ENCODE results near the gene AP3S1. TPM values are rescaled to one million over a fixed set of nuclear protein-coding genes. Genes with fewer than 3 reads are reported as not detected.
"Not testable (repeated sequence)": the region's sequence is repeated elsewhere in the genome, so short reads cannot be mapped to it uniquely, and the experiment has no call there.

The AP3S1 gene
- total RNA-seq, 1 donor from 2014 or later: 131 TPM

GRCh38 chr5:115801152-115801551 lies 40.6 kb upstream of the AP3S1 start:
- Mint-ChIP-seq H3K27ac (ENCODE audit: unreplicated experiment) (no peak overlapping the region), H3K9me3 (ENCODE audit: unreplicated experiment) (peaks cover 2% of the 10 kb centered on the region), H3K36me3 (ENCODE audit: unreplicated experiment) (no peaks in the 10 kb centered on the region), H3K4me3 (ENCODE audit: unreplicated experiment) (no peak overlapping the region), H3K4me1 (ENCODE audit: low read depth, unreplicated experiment) (peaks cover 6% of the 10 kb centered on the region), H3K27me3 (ENCODE audit: unreplicated experiment) (peaks cover 2% of the 10 kb centered on the region)
- no peak for DNase-seq
- TF ChIP-seq CTCF (IDR thresholded peaks at IDR 0.05; ENCODE audit: partially characterized antibody, unreplicated experiment): no peak

- TF ChIP-seq CTCF (IDR thresholded peaks at IDR 0.05; ENCODE audit: partially characterized antibody, unreplicated experiment): no peak
- Mint-ChIP-seq H3K27ac (ENCODE audit: unreplicated experiment) (no peak overlapping the region), H3K4me3 (ENCODE audit: unreplicated experiment) (no peak overlapping the region), H3K9me3 (ENCODE audit: unreplicated experiment) (no peaks in the 10 kb centered on the region), H3K36me3 (ENCODE audit: unreplicated experiment) (no peaks in the 10 kb centered on the region), H3K27me3 (ENCODE audit: unreplicated experiment) (no peaks in the 10 kb centered on the region), H3K4me1 (ENCODE audit: low read depth, unreplicated experiment) (no peaks in the 10 kb centered on the region)
- DNase-seq: no peak
Observed at GRCh38 chr5:115801984-115802383, 39.8 kb upstream of the AP3S1 start.

GRCh38 chr5:115806986-115807653 lies 34.6 kb upstream of the AP3S1 start:
- Mint-ChIP-seq H3K4me3 (ENCODE audit: unreplicated experiment) (no peak overlapping the region), H3K36me3 (ENCODE audit: unreplicated experiment) (peaks cover 13% of the 10 kb centered on the region), H3K9me3 (ENCODE audit: unreplicated experiment) (peaks cover 3% of the 10 kb centered on the region), H3K27ac (ENCODE audit: unreplicated experiment) (no peak overlapping the region), H3K27me3 (ENCODE audit: unreplicated experiment) (peaks cover 5% of the 10 kb centered on the region), H3K4me1 (ENCODE audit: low read depth, unreplicated experiment) (peaks cover 16% of the 10 kb centered on the region)
- no peak for DNase-seq
- TF ChIP-seq CTCF (IDR thresholded peaks at IDR 0.05; ENCODE audit: partially characterized antibody, unreplicated experiment): no peak

- Mint-ChIP-seq H3K36me3 (ENCODE audit: unreplicated experiment) (peaks cover 13% of the 10 kb centered on the region), H3K9me3 (ENCODE audit: unreplicated experiment) (peaks cover 3% of the 10 kb centered on the region), H3K27ac (ENCODE audit: unreplicated experiment) (no peak overlapping the region), H3K4me3 (ENCODE audit: unreplicated experiment) (no peak overlapping the region), H3K27me3 (ENCODE audit: unreplicated experiment) (peaks cover 5% of the 10 kb centered on the region), H3K4me1 (ENCODE audit: low read depth, unreplicated experiment) (peaks cover 18% of the 10 kb centered on the region)
- DNase-seq: no peak
- no peak for TF ChIP-seq CTCF (IDR thresholded peaks at IDR 0.05; ENCODE audit: partially characterized antibody, unreplicated experiment)
Observed at GRCh38 chr5:115807654-115808052, 34.1 kb upstream of the AP3S1 start.

- DNase-seq; H3K27me3 Mint-ChIP-seq (ENCODE audit: unreplicated experiment); H3K27ac Mint-ChIP-seq (ENCODE audit: unreplicated experiment); H3K9me3 Mint-ChIP-seq (ENCODE audit: unreplicated experiment); H3K4me3 Mint-ChIP-seq (ENCODE audit: unreplicated experiment): not testable (repeated sequence)
- Mint-ChIP-seq H3K4me1 (ENCODE audit: low read depth, unreplicated experiment) (peaks cover 20% of the 10 kb centered on the region), H3K36me3 (ENCODE audit: unreplicated experiment) (peaks cover 13% of the 10 kb centered on the region)
Observed at GRCh38 chr5:115808066-115808465, 33.7 kb upstream of the AP3S1 start.

Measured in glutamatergic neuron (in vitro differentiated cells).